PC-9 (cell line): ENCODE measurements around the gene HBEGF. TPM values are rescaled to one million over a fixed set of nuclear protein-coding genes. Genes with fewer than 3 reads are reported as not detected.

ENCODE experiments used
- BruUV-seq: library from RNA; stranded (reverse); fragments of 400-500 nt; replicated peaks from 2 replicates; lab custom pipeline; 2021; lab: Mats Ljungman, UMichigan
- CTCF ChIA-PET: fragments of 300-600 bp; sonication (Branson Sonifier 250); formaldehyde crosslinking; loops from one replicate; lab custom pipeline; 2022; ENCODE audit warnings: antibody characterized with exemption; lab: Charles Lee
- POLR2A ChIA-PET: fragments of 300-600 bp; sonication (Branson Sonifier 250); formaldehyde crosslinking; loops from one replicate; lab custom pipeline; 2022; ENCODE audit warnings: antibody characterized with exemption; ENCODE audit not compliant: unreplicated experiment; lab: Charles Lee
- DNase-seq, 2 experiments: peaks; one replicate each; pipeline versions ENCODE4 v3.0.0 to v3.0.0-alpha.2; 2015 to 2022; ENCODE audit warnings: mixed read lengths in 1 of 2
- H2AFZ ChIP-seq: fragments of 200-600 bp; sonication (generic); 2 replicates; pipeline ENCODE4 v1.8.1; 2017; ENCODE audit warnings: antibody characterized with exemption
- H3F3A ChIP-seq: fragments of 200-600 bp; sonication (generic); 2 replicates; pipeline ENCODE4 v1.8.1; 2017; ENCODE audit warnings: antibody characterized with exemption, mild to moderate bottlenecking, low read depth; ENCODE audit not compliant: insufficient read depth
- H3K27ac ChIP-seq: fragments of 200-600 bp; sonication (generic); 2 replicates; pipeline ENCODE4 v1.6.1; 2016; ENCODE audit warnings: mixed run types
- H3K27me3 ChIP-seq: fragments of 200-600 bp; sonication (generic); 2 replicates; pipeline ENCODE4 v1.6.1; 2016; ENCODE audit warnings: low read depth, mixed run types; ENCODE audit not compliant: insufficient read depth
- H3K36me3 ChIP-seq: fragments of 200-600 bp; sonication (generic); 2 replicates; pipeline ENCODE4 v1.6.1; 2016; ENCODE audit warnings: low read depth, mixed run types
- H3K4me1 ChIP-seq: fragments of 200-600 bp; sonication (generic); replicated peaks from 2 replicates; pipeline ENCODE4 v1.6.1; 2016; ENCODE audit warnings: mixed run types; ENCODE audit not compliant: insufficient read depth
- H3K4me2 ChIP-seq: fragments of 200-600 bp; sonication (generic); 2 replicates; pipeline ENCODE4 v1.6.1; 2017; ENCODE audit warnings: mixed run types
- H3K4me3 ChIP-seq: fragments of 200-600 bp; sonication (generic); 2 replicates; pipeline ENCODE4 v1.6.1; 2016; ENCODE audit warnings: mixed run types
- H3K79me2 ChIP-seq: fragments of 200-600 bp; sonication (generic); 2 replicates; pipeline ENCODE4 v1.6.1; 2017; ENCODE audit warnings: low read depth, mixed run types
- H3K9me2 ChIP-seq: fragments of 200-600 bp; sonication (generic); 2 replicates; pipeline ENCODE4 v1.8.1; 2017; ENCODE audit warnings: mild to moderate bottlenecking; ENCODE audit not compliant: insufficient read depth
- H3K9me3 ChIP-seq: fragments of 200-600 bp; sonication (generic); 2 replicates; pipeline ENCODE4 v1.8.1; 2016; ENCODE audit warnings: low read depth; ENCODE audit not compliant: insufficient read depth
- H4K20me1 ChIP-seq: fragments of 200-600 bp; sonication (generic); 2 replicates; pipeline ENCODE4 v1.8.1; 2017; ENCODE audit not compliant: insufficient read depth
- EZH2 ChIP-seq: fragments of 200-600 bp; sonication (generic); IDR thresholded peaks from 2 replicates; pipeline ENCODE4 v1.8.0; 2017; ENCODE audit warnings: antibody characterized with exemption, low read depth
- intact Hi-C: fragments of 100-400 bp; cut with micrococcal nuclease; formaldehyde crosslinking; loops from one replicate; pipeline ENCODE4 v1.10.0; 2022; ENCODE audit not compliant: unreplicated experiment
- total RNA-seq: library from RNA; stranded (reverse); gene quantifications from 2 replicates; pipeline ENCODE4 v1.2.3, GENCODE V29; 2021
- TF ChIP-seq, protein P1 (sequence below): fragments of 200-600 bp; sonication (generic); conservative IDR thresholded peaks from 2 replicates; pipeline ENCODE4 v1.6.1; 2017; ENCODE audit warnings: mixed run types, antibody characterized with exemption, mild to moderate bottlenecking, moderate library complexity

Gene HBEGF
- total RNA-seq, 1 experiment from 2014 or later: 9.0 TPM

DNA sequence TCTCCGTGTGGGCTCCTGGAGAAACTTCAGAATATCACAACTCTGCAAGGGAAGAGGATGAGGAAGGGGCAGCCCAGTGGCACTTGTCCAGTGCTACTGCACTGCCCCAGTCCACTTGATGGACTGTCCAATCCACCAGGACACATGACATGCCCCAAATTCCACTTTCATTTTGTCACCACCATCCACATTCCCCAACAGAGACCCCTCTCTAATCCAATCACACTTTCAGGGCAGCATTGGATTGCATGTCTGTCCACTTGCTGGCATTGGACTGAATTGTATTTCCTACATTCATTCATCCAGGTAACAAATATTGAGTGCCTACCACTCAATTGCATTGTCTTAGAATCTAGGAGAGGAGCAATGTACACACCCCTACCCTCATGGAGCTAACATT, 14.8 kb downstream of the HBEGF start:
- TF ChIP-seq, protein P1, sequence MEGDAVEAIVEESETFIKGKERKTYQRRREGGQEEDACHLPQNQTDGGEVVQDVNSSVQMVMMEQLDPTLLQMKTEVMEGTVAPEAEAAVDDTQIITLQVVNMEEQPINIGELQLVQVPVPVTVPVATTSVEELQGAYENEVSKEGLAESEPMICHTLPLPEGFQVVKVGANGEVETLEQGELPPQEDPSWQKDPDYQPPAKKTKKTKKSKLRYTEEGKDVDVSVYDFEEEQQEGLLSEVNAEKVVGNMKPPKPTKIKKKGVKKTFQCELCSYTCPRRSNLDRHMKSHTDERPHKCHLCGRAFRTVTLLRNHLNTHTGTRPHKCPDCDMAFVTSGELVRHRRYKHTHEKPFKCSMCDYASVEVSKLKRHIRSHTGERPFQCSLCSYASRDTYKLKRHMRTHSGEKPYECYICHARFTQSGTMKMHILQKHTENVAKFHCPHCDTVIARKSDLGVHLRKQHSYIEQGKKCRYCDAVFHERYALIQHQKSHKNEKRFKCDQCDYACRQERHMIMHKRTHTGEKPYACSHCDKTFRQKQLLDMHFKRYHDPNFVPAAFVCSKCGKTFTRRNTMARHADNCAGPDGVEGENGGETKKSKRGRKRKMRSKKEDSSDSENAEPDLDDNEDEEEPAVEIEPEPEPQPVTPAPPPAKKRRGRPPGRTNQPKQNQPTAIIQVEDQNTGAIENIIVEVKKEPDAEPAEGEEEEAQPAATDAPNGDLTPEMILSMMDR: no peak
- no peak for TF ChIP-seq EZH2
- H2AFZ ChIP-seq: no peak overlapping the region
- intact Hi-C loops: no loop called here
- H3K9me3 ChIP-seq: no peaks in the 10 kb centered on the region
- CTCF ChIA-PET: no interaction called here
- no peaks in the 10 kb centered on the region for H3K27me3 ChIP-seq
- 0 out of 2 replicates have a peak overlapping the region, but pooled peaks have one; percentile 9 for H3K27ac ChIP-seq
- H4K20me1 ChIP-seq: peaks cover 10% of the 10 kb centered on the region
- H3K79me2 ChIP-seq: no peaks in the 10 kb centered on the region
- no peaks in the 10 kb centered on the region for H3K9me2 ChIP-seq
- no peak overlapping the region for H3K4me3 ChIP-seq
- no peak overlapping the region for H3K4me2 ChIP-seq
- H3F3A ChIP-seq: peaks cover 70% of the 10 kb centered on the region
- no TSS peak for BruUV-seq
- H3K36me3 ChIP-seq: peaks cover 33% of the 10 kb centered on the region
- H3K4me1 ChIP-seq: peaks cover 11% of the 10 kb centered on the region
- POLR2A ChIA-PET: no interaction called here
- no peak for DNase-seq

DNA sequence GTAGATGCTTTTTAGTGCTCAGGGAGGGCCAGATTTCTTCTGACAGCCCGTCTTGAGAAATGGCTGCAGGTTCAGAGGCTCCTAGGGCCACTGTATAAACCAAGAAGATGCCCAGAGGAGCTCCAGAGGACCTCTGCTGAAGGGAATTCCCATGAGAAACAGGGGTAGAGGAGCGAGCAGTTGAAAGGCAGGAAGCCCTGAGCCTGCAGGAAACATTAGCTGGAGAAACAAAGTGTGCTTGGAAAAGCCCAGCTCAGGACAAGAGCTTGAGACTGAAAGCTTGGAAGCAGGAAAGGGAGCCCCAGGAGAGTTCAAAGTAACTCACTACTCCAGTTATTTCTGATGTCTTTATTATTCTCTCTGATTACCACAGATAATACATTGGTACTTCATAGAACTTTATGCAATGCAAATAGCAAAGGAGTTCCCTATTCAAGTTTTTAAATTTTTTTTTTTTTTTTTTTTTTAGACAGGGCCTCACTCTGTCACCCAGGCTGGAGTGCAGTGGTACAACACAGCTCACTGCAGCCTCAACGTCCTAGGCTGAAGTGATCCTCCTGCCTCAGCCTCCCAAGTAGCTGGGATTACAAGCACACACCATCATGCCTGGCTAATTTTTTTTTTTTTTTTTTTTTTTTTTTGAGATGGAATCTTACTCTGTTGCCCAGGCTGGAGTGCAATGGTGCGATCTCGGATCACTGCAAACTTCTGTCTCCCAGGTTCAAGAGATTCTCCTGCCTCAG, 16.5 kb downstream of the HBEGF start:
- no TSS peak for BruUV-seq
- Histone ChIP-seq H3K79me2 (no peaks in the 10 kb centered on the region), H4K20me1 (no peaks in the 10 kb centered on the region; the same call in 1 of the 2 replicates), H2AFZ (no peak overlapping the region), H3K9me2 (no peaks in the 10 kb centered on the region), H3K9me3 (no peaks in the 10 kb centered on the region), H3K4me1 (peaks cover 24% of the 10 kb centered on the region), H3K27ac (no peak overlapping the region), H3K4me2 (no peak overlapping the region), H3F3A (peaks cover 56% of the 10 kb centered on the region), H3K36me3 (peaks cover 24% of the 10 kb centered on the region), H3K27me3 (no peaks in the 10 kb centered on the region), H3K4me3 (no peak overlapping the region)
- intact Hi-C loops: no loop called here
- ChIA-PET POLR2A (interaction anchor here (0.6 kb wide), 3 partner anchors 17 to 392 kb away, joined by 3 to 4 read pairs (median 4); no protein-coding TSS in a partner anchor), CTCF (interaction anchor here (0.7 to 1.2 kb wide), 3 partner anchors 16 to 1462 kb away, joined by 3 to 16 read pairs (median 3); partner anchors contain the start of gene HBEGF)
- no peak for DNase-seq
- no peak for TF ChIP-seq EZH2
- TF ChIP-seq, protein P1: no peak

DNA sequence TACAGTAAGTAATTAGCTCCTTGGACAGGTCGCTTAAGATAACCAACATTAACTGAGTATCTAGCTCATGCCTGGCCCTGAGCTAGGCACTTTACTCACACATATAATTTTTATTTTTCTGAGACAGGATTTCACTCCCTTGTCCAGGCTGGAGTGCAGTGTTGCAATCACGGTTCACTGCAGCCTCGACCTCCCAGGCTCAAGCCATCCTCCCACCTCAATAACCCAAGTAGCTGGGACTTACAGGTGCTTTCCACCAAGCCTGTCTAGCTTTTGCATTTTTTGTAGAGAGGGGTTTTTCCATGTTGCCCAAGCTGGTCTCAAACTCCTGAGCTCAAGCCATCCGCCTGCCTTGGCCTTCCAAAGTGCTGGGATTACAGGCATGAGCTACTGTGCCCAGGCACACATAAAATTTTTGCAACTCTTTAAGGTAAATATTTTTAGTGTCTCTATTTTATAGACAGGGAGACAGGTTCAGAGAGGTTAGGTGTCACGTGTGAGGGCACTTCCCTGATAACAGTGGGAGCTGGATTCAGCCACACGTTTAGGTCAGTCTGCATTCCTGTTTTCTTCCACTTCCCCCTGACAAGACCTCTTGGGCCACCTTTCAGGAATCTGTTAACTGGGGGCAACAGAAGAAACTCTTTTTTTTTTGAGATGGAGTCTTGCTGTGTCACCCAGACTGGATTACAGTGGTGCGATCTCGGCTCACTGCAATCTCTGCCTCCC, 18.2 kb downstream of the HBEGF start:
- H4K20me1 ChIP-seq: no peaks in the 10 kb centered on the region; the same call in 1 of the 2 replicates
- H3K4me3 ChIP-seq: no peak overlapping the region
- H2AFZ ChIP-seq: no peak overlapping the region
- H3F3A ChIP-seq: peaks cover 56% of the 10 kb centered on the region
- peaks cover 41% of the 10 kb centered on the region for H3K4me1 ChIP-seq
- no TSS peak for BruUV-seq
- ChIA-PET POLR2A (no interaction called here), CTCF (no interaction called here)
- no peaks in the 10 kb centered on the region for H3K27me3 ChIP-seq
- H3K36me3 ChIP-seq: peaks cover 8% of the 10 kb centered on the region
- no peaks in the 10 kb centered on the region for H3K9me2 ChIP-seq
- no peak for DNase-seq
- no peaks in the 10 kb centered on the region for H3K79me2 ChIP-seq
- peak overlapping the region; percentile 7; the same call in 1 of the 2 replicates for H3K4me2 ChIP-seq
- no peaks in the 10 kb centered on the region for H3K9me3 ChIP-seq
- peak overlapping the region; percentile 13; the same call in 1 of the 2 replicates for H3K27ac ChIP-seq
- intact Hi-C loops: no loop called here
- TF ChIP-seq, protein P1: no peak
- TF ChIP-seq EZH2: no peak
